Natural killer cell (primary cell): ENCODE data around the gene ELMO1. TPM values are rescaled to one million over a fixed set of nuclear protein-coding genes. Genes with fewer than 3 reads are reported as not detected.

Source experiments
- ATAC-seq, 3 donors: fragments of 150-1000 bp in 2 of 3; fragments of 200-7000 bp in 1 of 3; cut with Tn5 transposase; 1 replicate in 1 of 3; 2 replicates in 2 of 3; pipeline ENCODE4 v1.10.0; 2021; ENCODE audit warnings: mild to moderate bottlenecking in 2 of 3, moderate library complexity in 2 of 3
- DNase-seq, 2 donors: peaks; one replicate each; pipeline versions ENCODE4 v3.0.0 to v3.0.0-alpha.2; 2013 to 2021; ENCODE audit warnings: mixed read lengths in 1 of 2
- H3K27ac ChIP-seq: one replicate; pipeline ENCODE4 v1.5.1; 2013; ENCODE audit warnings: mild to moderate bottlenecking, low read length
- H3K27me3 ChIP-seq: one replicate; pipeline ENCODE4 v1.6.1; 2013; ENCODE audit warnings: low read length; ENCODE audit not compliant: control insufficient read depth, insufficient read depth
- H3K36me3 ChIP-seq: one replicate; pipeline ENCODE4 v1.6.1; 2013; ENCODE audit warnings: low read length; ENCODE audit not compliant: control insufficient read depth, insufficient read depth
- H3K4me1 ChIP-seq: one replicate; pipeline ENCODE4 v1.6.1; 2013; ENCODE audit warnings: low read length; ENCODE audit not compliant: control insufficient read depth, insufficient read depth
- H3K4me3 ChIP-seq: one replicate; pipeline ENCODE4 v1.5.1; 2013; ENCODE audit warnings: low read length
- H3K9me3 ChIP-seq: one replicate; pipeline ENCODE4 v1.6.1; 2013; ENCODE audit warnings: low read length; ENCODE audit not compliant: control insufficient read depth, insufficient read depth
- H3K27ac Mint-ChIP-seq, 2 donors: one replicate each; pipeline ENCODE4 v1.8.0; 2022; ENCODE audit warnings: mild to moderate bottlenecking in 2 of 2, mixed read lengths in 2 of 2, moderate library complexity in 1 of 2
- H3K27me3 Mint-ChIP-seq, 2 donors: one replicate each; pipeline ENCODE4 v1.8.0; 2022; ENCODE audit warnings: low read depth in 2 of 2, mixed read lengths in 2 of 2
- H3K36me3 Mint-ChIP-seq: one replicate; pipeline ENCODE4 v1.8.0; 2022; ENCODE audit warnings: mixed read lengths
- H3K4me1 Mint-ChIP-seq, 2 donors: one replicate each; pipeline ENCODE4 v1.8.0; 2022; ENCODE audit warnings: mixed read lengths in 2 of 2
- H3K4me3 Mint-ChIP-seq: one replicate; pipeline ENCODE4 v1.8.0; 2022; ENCODE audit warnings: mild to moderate bottlenecking, moderate library complexity, mixed read lengths
- H3K9me3 Mint-ChIP-seq, 2 donors: one replicate each; pipeline ENCODE4 v1.8.0; 2022; ENCODE audit warnings: mixed read lengths in 2 of 2
- WGBS: methylation state at CpG from one replicate; pipeline ENCODE4 v1.1.7; 2013; ENCODE audit warnings: missing lambda C conversion rate; ENCODE audit not compliant: insufficient coverage; 5-methylcytosine and 5-hydroxymethylcytosine counted together
- intact Hi-C: fragments of 100-400 bp; cut with micrococcal nuclease; formaldehyde crosslinking; loops from one replicate; pipeline ENCODE4 v1.14.2; 2022
- total RNA-seq, 4 donors: library from RNA; stranded (reverse); fragments of 120-200 nt in 1 of 4; gene quantifications; one replicate each; pipeline versions ENCODE4 v1.2.3 to v1.2.4, GENCODE V29; 2013 to 2022
- TF ChIP-seq, protein P1 (sequence below): fragments of 200-600 bp; IDR thresholded peaks from one replicate; pipeline ENCODE4 v1.8.0; 2022; ENCODE audit warnings: antibody characterized with exemption

Gene ELMO1
- total RNA-seq, 3 donors from 2014 or later (not counting 1 experiment from before 2014, with no cell fraction given) = 127 to 147 (median 130) TPM

DNA sequence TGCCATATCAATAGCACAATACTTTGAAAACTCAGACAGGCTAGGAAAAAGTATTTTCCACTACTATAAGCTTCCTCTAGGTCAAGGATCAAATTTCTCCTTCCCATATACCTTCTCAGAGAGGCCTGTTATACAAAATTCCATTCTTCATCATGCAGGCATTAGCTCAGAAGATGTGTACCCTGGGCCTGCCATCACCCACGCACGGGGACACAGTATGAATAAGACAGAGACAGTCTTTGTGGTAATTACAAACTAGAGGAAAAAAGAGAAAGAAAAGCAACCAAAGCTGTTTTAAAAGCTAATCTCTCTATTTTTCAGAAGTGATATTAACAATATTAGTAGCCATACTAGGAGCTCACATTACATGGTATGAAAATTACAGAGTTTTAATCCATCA lies 487.6 kb downstream of the ELMO1 start:
- H3K27ac ChIP-seq = no peak overlapping the region
- no peaks in the 10 kb centered on the region for H3K9me3 ChIP-seq
- Mint-ChIP-seq H3K4me3 (no peak overlapping the region), H3K4me1 (peaks cover 24 to 36% of the 10 kb centered on the region in 2 donors), H3K27ac (no peak overlapping the region), H3K9me3 (peaks cover 0 to 2% of the 10 kb centered on the region in 2 donors), H3K27me3 (no peaks in the 10 kb centered on the region), H3K36me3 (no peaks in the 10 kb centered on the region)
- no peak overlapping the region for H3K4me3 ChIP-seq
- H3K36me3 ChIP-seq = no peaks in the 10 kb centered on the region
- no peaks in the 10 kb centered on the region for H3K27me3 ChIP-seq
- TF ChIP-seq, protein P1, sequence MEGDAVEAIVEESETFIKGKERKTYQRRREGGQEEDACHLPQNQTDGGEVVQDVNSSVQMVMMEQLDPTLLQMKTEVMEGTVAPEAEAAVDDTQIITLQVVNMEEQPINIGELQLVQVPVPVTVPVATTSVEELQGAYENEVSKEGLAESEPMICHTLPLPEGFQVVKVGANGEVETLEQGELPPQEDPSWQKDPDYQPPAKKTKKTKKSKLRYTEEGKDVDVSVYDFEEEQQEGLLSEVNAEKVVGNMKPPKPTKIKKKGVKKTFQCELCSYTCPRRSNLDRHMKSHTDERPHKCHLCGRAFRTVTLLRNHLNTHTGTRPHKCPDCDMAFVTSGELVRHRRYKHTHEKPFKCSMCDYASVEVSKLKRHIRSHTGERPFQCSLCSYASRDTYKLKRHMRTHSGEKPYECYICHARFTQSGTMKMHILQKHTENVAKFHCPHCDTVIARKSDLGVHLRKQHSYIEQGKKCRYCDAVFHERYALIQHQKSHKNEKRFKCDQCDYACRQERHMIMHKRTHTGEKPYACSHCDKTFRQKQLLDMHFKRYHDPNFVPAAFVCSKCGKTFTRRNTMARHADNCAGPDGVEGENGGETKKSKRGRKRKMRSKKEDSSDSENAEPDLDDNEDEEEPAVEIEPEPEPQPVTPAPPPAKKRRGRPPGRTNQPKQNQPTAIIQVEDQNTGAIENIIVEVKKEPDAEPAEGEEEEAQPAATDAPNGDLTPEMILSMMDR = no peak
- no peak for ATAC-seq
- no peak for DNase-seq
- 80% methylated on average over 2 of the region's 2 CpGs for WGBS
- intact Hi-C loops = loop anchor here (10.0 kb wide), 1 partner anchor 224 kb away; no protein-coding TSS in a partner anchor
- peaks cover 12% of the 10 kb centered on the region for H3K4me1 ChIP-seq

DNA sequence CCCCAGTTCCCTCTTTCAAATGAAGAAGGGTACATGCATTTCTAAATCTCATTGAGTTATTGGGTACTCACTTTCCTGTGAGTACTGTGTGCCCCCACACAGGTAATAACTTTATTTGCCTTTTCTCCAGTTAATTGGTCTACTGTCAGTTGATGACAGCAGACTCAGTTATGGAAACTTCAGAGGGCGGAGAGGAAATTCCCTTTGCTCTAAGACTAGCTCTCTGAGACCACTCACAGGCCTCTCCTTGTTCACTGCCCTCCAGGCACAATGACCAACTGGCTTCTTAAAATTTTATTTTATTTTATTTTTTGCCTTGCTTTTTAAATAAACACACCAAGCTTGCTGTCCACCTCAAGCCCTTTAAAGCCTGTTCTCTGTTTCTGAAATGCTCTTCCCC lies 488.6 kb downstream of the ELMO1 start:
- peaks cover 12% of the 10 kb centered on the region for H3K4me1 ChIP-seq
- no peak overlapping the region for H3K27ac ChIP-seq
- H3K36me3 Mint-ChIP-seq = no peaks in the 10 kb centered on the region
- ATAC-seq (no peak), DNase-seq (no peak)
- TF ChIP-seq, protein P1 = no peak
- no peaks in the 10 kb centered on the region for H3K36me3 ChIP-seq
- H3K27ac Mint-ChIP-seq = no peak overlapping the region
- peaks cover 28 to 30% of the 10 kb centered on the region in 2 donors for H3K4me1 Mint-ChIP-seq
- H3K27me3 Mint-ChIP-seq = no peaks in the 10 kb centered on the region
- no peaks in the 10 kb centered on the region for H3K9me3 ChIP-seq
- no peaks in the 10 kb centered on the region for H3K27me3 ChIP-seq
- H3K4me3 ChIP-seq = no peak overlapping the region
- intact Hi-C loops = loop anchor here (10.0 kb wide), 1 partner anchor 225 kb away; no protein-coding TSS in a partner anchor
- WGBS = 100% methylated on average over 1 of the region's 1 CpG
- H3K4me3 Mint-ChIP-seq = no peak overlapping the region
- H3K9me3 Mint-ChIP-seq = peaks cover 0 to 2% of the 10 kb centered on the region in 2 donors

DNA sequence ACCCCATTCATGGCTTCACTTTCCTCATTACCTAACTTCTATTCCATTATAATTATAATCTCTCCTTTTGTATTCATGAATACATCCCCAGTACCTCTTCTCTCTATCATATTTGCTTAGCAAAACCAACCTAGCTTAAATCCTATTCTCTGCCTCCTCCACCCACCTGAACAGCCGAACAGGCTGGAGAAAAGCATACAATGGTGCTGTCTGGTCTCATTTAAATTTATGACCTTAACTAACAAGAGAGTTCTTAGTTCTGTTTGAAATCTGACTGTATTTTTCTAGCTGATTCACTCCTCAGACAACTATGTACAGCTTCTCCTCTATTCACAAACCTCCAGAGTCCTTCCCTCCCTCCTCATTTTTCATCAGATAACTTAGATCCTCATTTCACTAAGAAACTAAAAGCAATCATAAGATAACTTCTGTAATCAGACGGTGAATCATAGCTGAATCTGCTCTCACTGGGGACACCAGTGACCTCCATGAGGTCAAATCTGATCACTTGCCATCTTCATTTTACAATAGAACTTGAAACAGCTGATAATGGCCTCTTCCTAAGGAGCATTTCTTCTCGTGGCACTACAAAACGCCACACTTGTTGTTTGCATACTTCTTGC lies 490.4 kb downstream of the ELMO1 start:
- Histone ChIP-seq H3K4me3 (no peak overlapping the region), H3K36me3 (no peaks in the 10 kb centered on the region), H3K9me3 (no peaks in the 10 kb centered on the region), H3K27ac (no peak overlapping the region), H3K27me3 (no peaks in the 10 kb centered on the region), H3K4me1 (peaks cover 7% of the 10 kb centered on the region)
- DNase-seq (no peak), ATAC-seq (peak in 1 of 3 donors; percentile 17)
- Mint-ChIP-seq H3K9me3 (no peaks in the 10 kb centered on the region), H3K27ac (no peak overlapping the region), H3K4me1 (peaks cover 21 to 24% of the 10 kb centered on the region in 2 donors), H3K36me3 (no peaks in the 10 kb centered on the region), H3K4me3 (no peak overlapping the region), H3K27me3 (no peaks in the 10 kb centered on the region)
- TF ChIP-seq, protein P1 = no peak
- WGBS = 86% methylated on average over 4 of the region's 4 CpGs
- intact Hi-C loops = no loop called here

DNA sequence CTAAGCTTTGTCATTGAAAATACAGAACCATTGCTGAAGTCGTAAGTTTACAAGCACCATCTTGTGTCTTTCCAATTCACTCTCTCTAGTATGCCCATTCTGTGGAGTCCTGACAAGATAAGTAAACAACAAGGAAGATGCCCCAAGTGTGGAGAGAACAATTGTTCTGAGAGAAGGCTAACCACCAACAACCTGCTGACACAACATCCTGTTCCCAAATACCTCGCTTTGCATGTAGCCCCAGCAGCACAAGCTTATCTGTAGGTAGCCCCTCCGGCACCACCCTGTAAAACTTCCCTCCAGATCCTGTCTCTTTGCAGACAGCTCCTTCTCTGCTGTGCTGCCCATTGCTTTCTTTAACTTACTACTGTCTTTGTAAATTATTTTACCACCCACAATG lies 491.0 kb downstream of the ELMO1 start:
- WGBS = 64% methylated on average over 3 of the region's 3 CpGs
- H3K4me1 ChIP-seq = peaks cover 7% of the 10 kb centered on the region
- intact Hi-C loops = no loop called here
- H3K36me3 Mint-ChIP-seq = no peaks in the 10 kb centered on the region
- peak in 1 of 3 donors; percentile 46 for ATAC-seq
- TF ChIP-seq, protein P1 = no peak
- H3K27me3 ChIP-seq = no peaks in the 10 kb centered on the region
- H3K4me3 Mint-ChIP-seq = no peak overlapping the region
- no peak overlapping the region for H3K27ac Mint-ChIP-seq
- peak in 1 of 2 donors; percentile 11 for DNase-seq
- H3K9me3 ChIP-seq = no peaks in the 10 kb centered on the region
- peaks cover 21 to 24% of the 10 kb centered on the region in 2 donors for H3K4me1 Mint-ChIP-seq
- no peak overlapping the region for H3K27ac ChIP-seq
- H3K27me3 Mint-ChIP-seq = no peaks in the 10 kb centered on the region
- H3K9me3 Mint-ChIP-seq = no peaks in the 10 kb centered on the region
- no peak overlapping the region for H3K4me3 ChIP-seq
- no peaks in the 10 kb centered on the region for H3K36me3 ChIP-seq
